ENCODE results near the gene RP2.
A peak's percentile ranks its signal among the peaks of the same experiment; 100 is the strongest.

The RP2 gene

DNA sequence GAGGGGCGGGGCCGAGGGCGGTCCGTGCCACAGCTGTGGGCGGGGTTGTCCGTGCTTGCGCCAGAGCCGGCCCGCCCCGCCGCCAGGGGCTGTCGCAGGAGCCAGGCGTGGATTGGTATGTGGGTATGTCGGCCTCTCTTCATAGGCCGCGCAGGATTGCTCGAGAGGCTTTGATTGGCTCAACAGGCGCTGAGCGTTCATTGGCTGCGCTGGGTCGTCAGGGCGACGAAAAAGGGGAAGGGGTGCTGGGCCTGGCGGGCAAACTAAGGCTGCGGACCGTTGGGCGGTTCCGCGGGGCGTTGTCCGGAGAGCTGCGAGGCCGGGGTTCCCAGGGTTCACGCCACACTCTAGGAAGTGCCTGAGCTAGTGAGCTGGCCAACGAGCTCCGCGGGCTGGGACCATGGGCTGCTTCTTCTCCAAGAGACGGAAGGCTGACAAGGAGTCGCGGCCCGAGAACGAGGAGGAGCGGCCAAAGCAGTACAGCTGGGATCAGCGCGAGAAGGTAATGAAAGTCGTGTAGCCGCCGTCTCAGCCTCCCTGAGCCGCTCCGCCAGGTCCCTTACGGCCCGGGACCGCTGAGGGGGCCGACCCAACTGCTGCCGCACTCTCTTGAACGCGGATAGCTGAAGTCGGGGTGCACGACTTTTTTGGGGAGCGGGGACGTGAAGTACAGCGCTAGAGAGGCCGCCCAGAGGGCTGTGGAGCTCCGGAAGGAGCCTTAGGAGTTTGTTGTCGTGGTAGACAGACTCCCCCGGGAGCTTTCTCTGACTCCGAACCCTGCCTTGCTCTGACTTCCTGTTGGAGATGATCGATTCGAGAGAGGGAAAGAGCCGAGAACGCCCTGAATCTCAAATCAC lies at the start of gene RP2:
RP2 (plus strand) TSS at position 343 of the 857 bp plus-strand sequence; CDS start at position 401, 58 bp downstream.
- H3K4me3 ChIP-seq (ENCODE audit: low read depth, low read length) = peak within 1 kb of the TSS; percentile 78

GRCh38 chrX:46788902-46789301 lies 47.9 kb upstream of the RP2 start:
- TF ChIP-seq CTCF (IDR thresholded peaks at IDR 0.05; ENCODE audit: borderline replicate concordance, insufficient read depth, low read depth, low read length) = no peak
- no peak overlapping the region for H3K4me3 ChIP-seq (ENCODE audit: low read depth, low read length)

More for the DNA sequence above, at the start of gene RP2:
- TF ChIP-seq CTCF (IDR thresholded peaks at IDR 0.05; ENCODE audit: borderline replicate concordance, insufficient read depth, low read depth, low read length) = no peak

DNA sequence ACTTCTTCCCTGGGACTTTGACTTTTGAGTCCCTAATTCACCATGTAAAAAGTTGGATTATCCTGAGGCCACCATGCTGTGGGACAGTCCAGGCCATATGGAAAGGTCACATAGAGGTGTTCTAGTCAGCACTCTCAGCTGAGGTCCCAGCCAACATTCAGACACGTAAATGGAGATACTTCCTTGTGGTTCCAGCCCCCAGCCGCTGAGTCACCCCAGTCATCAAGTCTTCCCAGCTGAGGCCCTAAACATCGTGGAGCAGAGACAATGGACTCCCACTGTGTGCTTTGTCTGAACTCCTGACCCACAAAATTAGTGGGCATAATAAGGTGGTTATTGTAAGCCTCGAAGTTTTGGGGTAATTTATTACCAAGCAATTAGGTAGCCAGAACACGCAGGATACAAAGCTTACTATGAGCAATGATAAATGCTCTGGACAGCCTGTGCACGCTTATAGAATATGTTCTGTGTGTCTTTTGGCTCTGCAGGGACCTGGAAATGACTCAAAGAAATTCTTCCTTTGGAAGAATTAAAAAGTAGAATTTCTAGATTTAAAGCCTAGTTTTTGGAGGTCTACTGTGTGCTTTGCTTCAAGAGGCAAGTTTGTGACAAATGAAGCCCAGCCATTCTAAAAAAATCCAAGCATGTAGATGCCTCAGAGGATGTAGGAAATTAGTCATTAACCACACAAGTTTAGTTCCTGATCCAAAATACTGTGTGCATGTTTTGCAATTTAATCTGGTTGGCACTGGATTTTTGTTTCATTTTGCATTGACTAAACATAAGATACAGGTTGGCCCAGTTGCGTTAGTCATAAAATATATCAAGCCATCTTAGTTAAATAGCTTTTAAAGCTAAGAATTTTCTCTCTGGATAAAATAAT lies 44.7 kb upstream of the RP2 start:
- no peak for TF ChIP-seq CTCF (IDR thresholded peaks at IDR 0.05; ENCODE audit: borderline replicate concordance, insufficient read depth, low read depth, low read length)
- H3K4me3 ChIP-seq (ENCODE audit: low read depth, low read length) = no peak overlapping the region

GRCh38 chrX:46792810-46793188 lies 44.0 kb upstream of the RP2 start:
- no peak for TF ChIP-seq CTCF (IDR thresholded peaks at IDR 0.05; ENCODE audit: borderline replicate concordance, insufficient read depth, low read depth, low read length)

DNA sequence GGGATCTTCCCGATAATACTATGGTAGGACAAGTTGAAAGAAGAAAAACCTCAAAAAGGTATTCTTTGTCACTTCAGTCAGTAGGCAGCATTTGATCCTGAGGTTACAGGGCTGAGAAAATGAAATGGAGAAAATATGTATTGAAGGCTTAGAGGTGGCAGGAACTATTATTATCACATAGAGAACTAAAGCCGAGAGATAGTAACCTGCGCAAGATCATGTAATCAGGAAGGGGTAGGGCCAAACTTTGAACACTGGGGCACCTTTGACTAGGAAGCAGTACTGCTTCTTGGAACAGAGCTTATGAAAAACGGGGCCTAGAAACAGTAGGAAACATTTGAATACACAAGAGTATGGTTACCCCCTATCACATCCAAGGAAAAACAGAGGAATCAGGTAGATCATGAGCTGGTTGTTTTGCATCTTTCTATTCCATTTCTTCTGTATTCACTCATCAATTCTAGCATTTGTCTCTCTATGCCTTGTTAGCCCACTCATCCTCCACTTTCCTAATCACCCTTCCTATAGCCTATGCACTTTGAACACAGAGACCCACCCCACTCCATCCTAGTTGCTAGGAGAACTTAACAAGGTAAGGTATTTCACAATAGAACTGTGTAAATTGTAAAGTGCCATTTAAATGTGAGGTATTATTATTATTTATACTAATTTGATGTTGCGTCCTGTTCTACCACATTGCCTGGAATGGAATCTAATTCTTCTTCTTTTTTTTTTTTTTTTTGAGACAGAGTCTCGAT lies 43.3 kb upstream of the RP2 start:
- TF ChIP-seq CTCF (IDR thresholded peaks at IDR 0.05; ENCODE audit: borderline replicate concordance, insufficient read depth, low read depth, low read length) = no peak
- no peak overlapping the region for H3K4me3 ChIP-seq (ENCODE audit: low read depth, low read length)

More at GRCh38 chrX:46792810-46793188, 44.0 kb upstream of the RP2 start:
- H3K4me3 ChIP-seq (ENCODE audit: low read depth, low read length) = no peak overlapping the region

DNA sequence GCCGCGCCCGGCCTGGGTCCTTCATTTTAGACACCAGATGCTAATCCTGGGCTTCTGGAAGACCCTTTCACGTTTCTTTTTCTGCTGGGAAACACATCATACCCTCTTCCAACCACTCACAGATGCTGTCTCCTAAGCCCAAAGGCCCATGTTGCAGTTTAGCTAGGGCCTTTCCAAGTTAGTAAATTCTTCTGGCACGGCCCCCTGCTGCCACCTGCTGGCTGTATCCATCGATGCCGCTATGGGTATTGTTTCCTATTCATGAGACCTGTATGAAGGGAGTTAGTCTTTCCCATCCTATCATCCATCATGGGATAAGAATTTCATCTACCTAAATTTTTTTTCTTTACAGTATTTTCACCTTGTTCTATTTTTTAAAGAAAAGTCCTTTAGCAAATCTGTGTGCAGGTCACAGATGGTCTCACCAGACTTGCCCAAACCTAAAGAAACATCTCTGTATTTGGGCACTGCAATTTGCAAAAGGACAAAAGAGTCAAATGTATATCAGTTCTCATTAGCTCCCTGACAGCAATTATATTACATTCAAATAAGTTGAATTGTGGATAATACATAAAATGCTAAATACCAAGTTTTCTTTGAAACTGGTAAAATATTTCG lies 40.2 kb upstream of the RP2 start:
- TF ChIP-seq CTCF (IDR thresholded peaks at IDR 0.05; ENCODE audit: borderline replicate concordance, insufficient read depth, low read depth, low read length) = peak; percentile 80
- H3K4me3 ChIP-seq (ENCODE audit: low read depth, low read length) = no peak overlapping the region
